Natural killer cell treated with Interleukin-12 subunit alpha and Interleukin-12 subunit beta and Interleukin-15 and Interleukin-18, amount 100 ng/mL, for 72 hours (primary cell): Measurements from ENCODE around the gene LEF1. TPM values are rescaled to one million over a fixed set of nuclear protein-coding genes. Genes with fewer than 3 reads are reported as not detected.

Experiments used
- ATAC-seq, 2 donors: fragments of 150-1000 bp; cut with Tn5 transposase in 1 of 2; sonication (Bioruptor Pico), chemical (Tn5 transposase) in 1 of 2; 2 replicates each; pipeline ENCODE4 v1.10.0; 2021
- DNase-seq: peaks from one replicate; pipeline ENCODE4 v3.0.0; 2022; ENCODE audit warnings: low spot score
- H3K27ac Mint-ChIP-seq, 2 donors: 1 replicate in 1 of 2; 2 replicates in 1 of 2; pipeline ENCODE4 v1.8.0; 2022; ENCODE audit warnings: mixed read lengths in 2 of 2, mild to moderate bottlenecking in 1 of 2, moderate library complexity in 1 of 2
- H3K27me3 Mint-ChIP-seq, 2 donors: 1 replicate in 1 of 2; 2 replicates in 1 of 2; pipeline ENCODE4 v1.8.0; 2022; ENCODE audit warnings: mixed read lengths in 2 of 2
- H3K36me3 Mint-ChIP-seq: one replicate; pipeline ENCODE4 v1.8.0; 2022; ENCODE audit warnings: mixed read lengths
- H3K4me1 Mint-ChIP-seq, 2 donors: 1 replicate in 1 of 2; 2 replicates in 1 of 2; pipeline ENCODE4 v1.8.0; 2022; ENCODE audit warnings: low read depth in 2 of 2, mixed read lengths in 2 of 2, mild to moderate bottlenecking in 1 of 2
- H3K4me3 Mint-ChIP-seq: one replicate; pipeline ENCODE4 v1.8.0; 2022; ENCODE audit warnings: mixed read lengths
- H3K9me3 Mint-ChIP-seq: 2 replicates; pipeline ENCODE4 v1.8.0; 2022; ENCODE audit warnings: mixed read lengths
- total RNA-seq, 2 donors: library from RNA; stranded (reverse); gene quantifications; one replicate each; pipeline ENCODE4 v1.2.3, GENCODE V29; 2022

LEF1 gene
- total RNA-seq, 2 donors from 2014 or later = 8.4 to 22.7 TPM

GRCh38 chr4:108107729-108108382, 60.9 kb downstream of the LEF1 start:
- DNase-seq (no peak), ATAC-seq (peak; percentile 36 to 53)
- no peaks in the 10 kb centered on the region for H3K9me3 Mint-ChIP-seq
- H3K36me3 Mint-ChIP-seq = no peaks in the 10 kb centered on the region
- H3K27me3 Mint-ChIP-seq = peaks cover 0 to 10% of the 10 kb centered on the region in 2 donors
- peak overlapping the region; percentile 7 to 42 for H3K27ac Mint-ChIP-seq
- H3K4me1 Mint-ChIP-seq = peaks cover 21 to 35% of the 10 kb centered on the region in 2 donors
- H3K4me3 Mint-ChIP-seq = peak overlapping the region; percentile 16

DNA sequence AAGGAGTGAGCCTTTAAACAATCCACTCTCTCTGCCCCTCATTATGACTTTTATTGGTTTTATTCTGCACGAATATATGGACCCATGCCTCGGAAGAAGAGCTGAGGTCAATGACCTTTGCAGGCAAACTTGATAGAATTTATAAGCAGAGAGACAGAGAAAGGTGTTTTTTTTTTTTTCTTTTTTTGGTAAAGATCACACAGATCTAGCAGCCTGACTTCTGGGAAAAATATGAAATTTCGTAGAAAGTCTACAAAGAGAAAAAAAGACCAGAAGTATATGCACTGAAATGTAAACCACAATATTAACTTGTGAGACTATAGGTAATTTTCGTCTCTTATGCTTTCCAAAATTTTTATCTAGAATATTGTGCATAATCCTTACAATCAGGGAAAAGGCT, 61.6 kb downstream of the LEF1 start:
- H3K4me3 Mint-ChIP-seq = no peak overlapping the region
- peak overlapping the region; percentile 7 to 42 for H3K27ac Mint-ChIP-seq
- H3K36me3 Mint-ChIP-seq = no peaks in the 10 kb centered on the region
- DNase-seq = no peak
- H3K9me3 Mint-ChIP-seq = no peaks in the 10 kb centered on the region
- ATAC-seq = no peak
- H3K27me3 Mint-ChIP-seq = peaks cover 0 to 10% of the 10 kb centered on the region in 2 donors
- peaks cover 19 to 31% of the 10 kb centered on the region in 2 donors for H3K4me1 Mint-ChIP-seq

GRCh38 chr4:108106186-108106585, 62.5 kb downstream of the LEF1 start:
- Mint-ChIP-seq H3K27ac (no peak overlapping the region), H3K4me1 (peaks cover 16 to 29% of the 10 kb centered on the region in 2 donors), H3K36me3 (no peaks in the 10 kb centered on the region), H3K4me3 (no peak overlapping the region), H3K27me3 (peaks cover 0 to 12% of the 10 kb centered on the region in 2 donors), H3K9me3 (no peaks in the 10 kb centered on the region)
- ATAC-seq = no peak
- DNase-seq = no peak

DNA sequence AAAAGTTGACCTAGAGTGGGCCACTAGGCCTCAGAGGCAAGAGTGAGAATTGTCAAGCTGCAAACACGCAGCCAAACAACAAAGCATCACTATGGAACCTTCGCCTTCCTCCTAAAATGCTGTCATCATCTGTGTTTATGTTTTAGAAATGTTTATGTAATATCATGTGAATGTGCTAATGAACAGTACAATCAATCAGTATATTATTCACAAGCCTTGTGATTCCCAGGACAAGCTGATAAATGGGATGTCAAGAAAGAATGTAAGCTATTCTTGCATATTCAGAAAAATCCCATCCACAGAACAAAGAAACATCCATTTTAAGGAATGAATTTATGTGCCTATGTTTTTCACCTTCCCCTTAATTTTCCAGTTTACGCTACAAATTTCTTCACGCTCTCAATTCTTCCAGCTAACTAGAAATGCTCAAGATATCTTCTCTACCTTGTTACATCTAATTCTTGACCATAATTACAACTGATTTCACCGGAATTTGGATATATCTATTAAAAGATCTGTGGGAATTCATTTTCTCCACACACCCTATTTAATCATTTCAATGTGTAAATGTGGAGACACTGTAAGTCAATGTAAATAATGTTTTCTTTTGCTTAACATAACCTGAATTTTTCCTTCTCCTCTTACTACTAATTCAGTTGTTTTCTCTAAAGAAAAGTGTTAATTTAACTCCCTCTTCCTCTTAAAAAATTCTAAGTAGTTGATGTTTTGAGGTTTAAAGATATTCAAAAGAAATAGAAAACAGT, 65.5 kb downstream of the LEF1 start:
- Mint-ChIP-seq H3K27me3 (peaks cover 0 to 19% of the 10 kb centered on the region in 2 donors), H3K27ac (no peak overlapping the region), H3K4me1 (peaks cover 3 to 8% of the 10 kb centered on the region in 2 donors), H3K9me3 (no peaks in the 10 kb centered on the region), H3K36me3 (no peaks in the 10 kb centered on the region), H3K4me3 (no peak overlapping the region)
- DNase-seq (no peak), ATAC-seq (no peak)

DNA sequence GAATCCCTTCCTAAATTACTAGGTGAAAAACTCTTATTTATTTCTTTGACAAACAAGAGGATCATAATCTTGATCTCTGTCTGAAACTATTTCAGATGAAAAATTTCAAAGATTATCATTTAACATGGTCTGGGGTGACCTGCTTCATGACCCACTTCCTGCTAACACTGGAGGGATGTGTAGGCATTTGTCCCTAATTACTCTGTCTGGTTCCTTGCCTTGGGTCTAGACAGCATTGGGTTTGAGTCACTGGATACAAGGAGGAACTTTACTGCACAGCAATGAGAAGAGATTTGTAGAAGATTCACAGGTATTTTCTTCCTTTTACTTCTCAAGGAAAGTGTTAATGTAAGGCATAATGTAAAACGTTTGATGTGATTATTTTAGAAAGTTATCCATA, 67.9 kb downstream of the LEF1 start:
- DNase-seq = no peak
- no peaks in the 10 kb centered on the region for H3K9me3 Mint-ChIP-seq
- H3K36me3 Mint-ChIP-seq = no peaks in the 10 kb centered on the region
- peak overlapping the region in 1 of 2 donors; percentile 32 for H3K27ac Mint-ChIP-seq
- H3K4me1 Mint-ChIP-seq = no peaks in the 10 kb centered on the region
- ATAC-seq = no peak
- no peak overlapping the region for H3K4me3 Mint-ChIP-seq
- H3K27me3 Mint-ChIP-seq = peaks cover 0 to 23% of the 10 kb centered on the region in 2 donors

DNA sequence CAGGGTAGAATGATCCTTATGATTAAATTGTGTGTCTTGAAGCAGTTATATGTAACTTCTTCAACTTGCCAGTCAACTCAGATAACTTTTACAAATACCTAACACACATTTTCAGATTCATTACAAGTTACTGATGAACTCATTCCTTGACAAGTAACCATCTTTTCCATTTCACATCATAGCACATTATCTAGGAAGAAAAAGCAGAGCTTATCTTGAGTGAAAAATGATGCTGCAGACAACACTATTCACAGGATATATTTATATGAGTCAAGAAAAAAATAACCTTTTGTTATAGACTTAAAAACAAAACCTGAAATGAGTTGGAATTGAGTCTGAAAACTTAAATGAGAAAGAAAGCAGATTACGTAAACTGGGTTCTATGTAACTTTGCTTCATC, 68.9 kb downstream of the LEF1 start:
- H3K36me3 Mint-ChIP-seq = no peaks in the 10 kb centered on the region
- no peak overlapping the region for H3K27ac Mint-ChIP-seq
- peaks cover 0 to 26% of the 10 kb centered on the region in 2 donors for H3K27me3 Mint-ChIP-seq
- no peaks in the 10 kb centered on the region for H3K9me3 Mint-ChIP-seq
- DNase-seq (no peak), ATAC-seq (no peak)
- no peaks in the 10 kb centered on the region for H3K4me1 Mint-ChIP-seq
- no peak overlapping the region for H3K4me3 Mint-ChIP-seq

DNA sequence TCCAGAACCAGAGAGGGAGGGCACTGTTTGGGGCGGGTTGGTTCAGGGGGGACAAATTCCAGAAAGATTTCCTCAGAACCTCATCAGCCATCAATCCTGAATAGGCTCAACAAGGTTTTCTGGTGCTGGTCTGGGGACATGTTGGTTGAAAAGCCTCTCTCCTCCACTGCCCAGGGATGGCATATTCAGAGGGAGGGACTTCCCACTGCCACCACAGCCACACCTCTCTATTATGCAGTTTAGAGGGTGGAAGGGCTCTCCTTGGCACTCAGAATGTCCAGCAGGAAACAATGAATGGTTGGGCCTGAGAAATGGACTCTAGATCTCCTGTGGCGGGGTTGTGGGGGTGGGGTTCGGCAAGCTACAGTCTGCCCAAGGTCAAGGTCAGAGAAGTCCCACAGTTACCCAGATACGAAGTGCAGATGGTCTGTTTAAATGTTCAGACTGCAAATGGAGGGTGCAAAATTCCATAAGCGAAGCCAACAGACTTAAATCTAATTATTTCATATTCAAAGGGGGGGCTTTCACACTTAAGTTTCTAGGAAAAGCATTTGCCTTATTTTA, 70.7 kb downstream of the LEF1 start:
- H3K4me3 Mint-ChIP-seq = no peak overlapping the region
- H3K9me3 Mint-ChIP-seq = no peaks in the 10 kb centered on the region
- DNase-seq (no peak), ATAC-seq (no peak)
- H3K27ac Mint-ChIP-seq = no peak overlapping the region
- no peaks in the 10 kb centered on the region for H3K4me1 Mint-ChIP-seq
- no peaks in the 10 kb centered on the region for H3K36me3 Mint-ChIP-seq
- H3K27me3 Mint-ChIP-seq = peaks cover 0 to 26% of the 10 kb centered on the region in 2 donors

GRCh38 chr4:108094923-108095482, 73.7 kb downstream of the LEF1 start:
- ATAC-seq = no peak
- no peak for DNase-seq
- Mint-ChIP-seq H3K27ac (no peak overlapping the region), H3K4me1 (no peaks in the 10 kb centered on the region), H3K36me3 (no peaks in the 10 kb centered on the region), H3K9me3 (no peaks in the 10 kb centered on the region), H3K4me3 (no peak overlapping the region), H3K27me3 (peaks cover 0 to 16% of the 10 kb centered on the region in 2 donors)

DNA sequence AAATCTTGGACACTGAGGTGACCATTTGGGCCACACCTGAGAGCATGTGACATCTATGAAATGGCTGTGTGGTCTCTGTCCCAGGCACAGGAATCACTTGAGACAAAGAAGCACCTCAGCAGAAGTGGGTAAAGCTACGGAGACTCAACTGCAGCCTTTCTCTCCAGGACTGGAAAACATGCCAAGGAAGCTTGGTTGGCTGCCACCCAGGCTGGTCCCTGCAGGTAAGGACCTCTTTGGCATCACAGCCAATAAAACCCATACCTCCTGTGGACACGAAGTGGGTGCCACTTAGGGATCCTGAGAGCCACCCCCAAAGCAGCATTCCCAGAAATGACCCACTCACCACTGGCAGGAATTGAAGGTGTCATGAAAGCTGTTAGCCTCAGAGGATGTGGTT, 74.6 kb downstream of the LEF1 start:
- ATAC-seq = no peak
- no peaks in the 10 kb centered on the region for H3K36me3 Mint-ChIP-seq
- H3K27me3 Mint-ChIP-seq = peaks cover 0 to 16% of the 10 kb centered on the region in 2 donors
- no peak overlapping the region for H3K4me3 Mint-ChIP-seq
- no peaks in the 10 kb centered on the region for H3K9me3 Mint-ChIP-seq
- no peaks in the 10 kb centered on the region for H3K4me1 Mint-ChIP-seq
- no peak for DNase-seq
- no peak overlapping the region for H3K27ac Mint-ChIP-seq

- Mint-ChIP-seq H3K9me3 (no peaks in the 10 kb centered on the region), H3K36me3 (no peaks in the 10 kb centered on the region), H3K27ac (peak overlapping the region in 1 of 2 donors; percentile 19), H3K4me3 (no peak overlapping the region), H3K4me1 (no peaks in the 10 kb centered on the region), H3K27me3 (peaks cover 0 to 13% of the 10 kb centered on the region in 2 donors)
- DNase-seq = no peak
- no peak for ATAC-seq
Measured at GRCh38 chr4:108092288-108092687, 76.4 kb downstream of the LEF1 start.

DNA sequence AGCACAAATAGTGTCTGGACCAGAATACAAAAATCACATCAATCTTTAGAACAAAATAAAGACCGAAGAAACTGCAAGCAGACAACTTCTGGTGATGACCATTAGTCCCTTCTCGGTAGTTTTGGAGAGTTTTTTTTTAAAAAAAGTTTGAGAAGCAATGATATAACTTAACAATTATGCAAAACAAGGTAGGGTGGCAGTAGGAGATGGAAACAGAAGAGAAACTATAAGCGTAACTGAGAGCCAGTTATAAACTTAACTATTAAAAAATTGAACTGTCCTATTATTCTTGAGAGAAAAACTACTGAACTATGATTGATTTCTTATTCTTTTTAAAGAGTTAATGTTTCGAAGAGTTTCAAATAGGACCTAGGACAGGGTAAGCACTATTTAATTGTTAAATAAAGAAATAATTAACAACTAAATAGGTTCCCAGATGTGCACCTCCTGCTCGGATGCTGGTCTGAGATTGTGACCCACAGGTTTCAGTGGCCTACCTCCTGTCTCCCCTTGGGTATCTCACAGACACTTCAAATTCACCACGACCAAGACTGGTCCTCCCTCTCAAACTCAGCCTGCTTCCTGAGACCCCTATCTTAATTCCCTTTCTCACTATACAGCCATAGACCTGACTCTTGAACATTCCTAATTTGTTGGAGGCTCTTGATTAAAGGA, 81.3 kb downstream of the LEF1 start:
- no peak overlapping the region for H3K27ac Mint-ChIP-seq
- no peaks in the 10 kb centered on the region for H3K9me3 Mint-ChIP-seq
- no peak overlapping the region for H3K4me3 Mint-ChIP-seq
- no peaks in the 10 kb centered on the region for H3K36me3 Mint-ChIP-seq
- DNase-seq (no peak), ATAC-seq (no peak)
- H3K27me3 Mint-ChIP-seq = peaks cover 0 to 9% of the 10 kb centered on the region in 2 donors
- no peaks in the 10 kb centered on the region for H3K4me1 Mint-ChIP-seq

- Mint-ChIP-seq H3K4me1 (no peaks in the 10 kb centered on the region), H3K4me3 (no peak overlapping the region), H3K36me3 (no peaks in the 10 kb centered on the region), H3K27me3 (peaks cover 0 to 10% of the 10 kb centered on the region in 2 donors), H3K27ac (no peak overlapping the region), H3K9me3 (no peaks in the 10 kb centered on the region)
- no peak for ATAC-seq
- DNase-seq = no peak
Measured at GRCh38 chr4:108081256-108081655, 87.5 kb downstream of the LEF1 start.

DNA sequence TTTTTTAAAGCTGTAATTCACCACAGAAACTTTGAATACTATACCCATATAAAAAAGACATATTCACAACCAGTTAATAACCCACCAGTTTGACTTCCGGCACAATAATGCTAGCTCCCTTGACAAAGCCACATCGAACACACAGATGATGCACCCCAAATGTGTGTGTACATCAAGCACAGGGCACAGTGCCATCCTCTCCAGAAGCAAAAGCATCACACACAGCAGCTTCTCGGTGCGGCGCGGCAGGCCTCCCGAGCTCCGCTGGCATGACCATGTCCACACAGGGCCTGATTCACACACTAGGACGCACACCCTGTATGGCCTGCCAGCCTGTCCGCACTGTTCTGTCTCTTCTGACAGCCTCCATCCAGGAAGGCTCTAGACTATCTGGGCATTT, 88.0 kb downstream of the LEF1 start:
- ATAC-seq (peak in 1 of 2 donors; percentile 28), DNase-seq (no peak)
- H3K9me3 Mint-ChIP-seq = no peaks in the 10 kb centered on the region
- H3K4me1 Mint-ChIP-seq = no peaks in the 10 kb centered on the region
- H3K27me3 Mint-ChIP-seq = peaks cover 0 to 10% of the 10 kb centered on the region in 2 donors
- no peak overlapping the region for H3K4me3 Mint-ChIP-seq
- no peak overlapping the region for H3K27ac Mint-ChIP-seq
- no peaks in the 10 kb centered on the region for H3K36me3 Mint-ChIP-seq
